Retinal pigment epithelial cell (primary cell): ENCODE measurements around the gene ENPP1.

ENCODE experiments used
- DNase-seq: peaks from one replicate; pipeline ENCODE4 v3.0.0-alpha.2; 2010; ENCODE audit warnings: low read depth
- H3K4me3 ChIP-seq: 2 replicates; pipeline ENCODE4 v1.5.1; 2011; ENCODE audit warnings: mild to moderate bottlenecking, low read length, control low read depth, moderate library complexity
- TF ChIP-seq, protein P1 (sequence below): conservative IDR thresholded peaks from 2 replicates; pipeline ENCODE4 v1.5.1; 2011; ENCODE audit warnings: low read depth, low read length, control low read depth, inconsistent platforms

ENPP1 gene

DNA sequence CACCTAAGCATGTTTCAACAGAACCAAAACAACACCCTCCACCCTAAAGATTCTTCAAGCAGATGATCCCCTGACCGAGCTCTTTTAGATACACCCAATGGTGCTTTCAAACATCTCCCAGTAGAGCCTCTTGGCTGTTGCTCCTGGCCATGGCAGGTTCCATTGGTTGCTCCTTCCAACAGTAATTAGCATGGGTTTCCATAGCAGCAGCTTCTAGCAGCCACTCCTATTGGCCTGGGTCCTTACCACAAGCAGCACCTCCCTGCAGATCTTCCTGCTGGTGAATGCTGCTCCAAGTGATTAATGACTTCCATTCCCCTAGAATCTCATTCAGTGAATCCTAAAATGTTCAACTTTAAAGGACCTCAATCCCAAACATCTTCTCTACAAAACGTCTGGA is 129.4 kb downstream of the ENPP1 start:
- DNase-seq: no peak
- no peak overlapping the region for H3K4me3 ChIP-seq
- TF ChIP-seq, protein P1, sequence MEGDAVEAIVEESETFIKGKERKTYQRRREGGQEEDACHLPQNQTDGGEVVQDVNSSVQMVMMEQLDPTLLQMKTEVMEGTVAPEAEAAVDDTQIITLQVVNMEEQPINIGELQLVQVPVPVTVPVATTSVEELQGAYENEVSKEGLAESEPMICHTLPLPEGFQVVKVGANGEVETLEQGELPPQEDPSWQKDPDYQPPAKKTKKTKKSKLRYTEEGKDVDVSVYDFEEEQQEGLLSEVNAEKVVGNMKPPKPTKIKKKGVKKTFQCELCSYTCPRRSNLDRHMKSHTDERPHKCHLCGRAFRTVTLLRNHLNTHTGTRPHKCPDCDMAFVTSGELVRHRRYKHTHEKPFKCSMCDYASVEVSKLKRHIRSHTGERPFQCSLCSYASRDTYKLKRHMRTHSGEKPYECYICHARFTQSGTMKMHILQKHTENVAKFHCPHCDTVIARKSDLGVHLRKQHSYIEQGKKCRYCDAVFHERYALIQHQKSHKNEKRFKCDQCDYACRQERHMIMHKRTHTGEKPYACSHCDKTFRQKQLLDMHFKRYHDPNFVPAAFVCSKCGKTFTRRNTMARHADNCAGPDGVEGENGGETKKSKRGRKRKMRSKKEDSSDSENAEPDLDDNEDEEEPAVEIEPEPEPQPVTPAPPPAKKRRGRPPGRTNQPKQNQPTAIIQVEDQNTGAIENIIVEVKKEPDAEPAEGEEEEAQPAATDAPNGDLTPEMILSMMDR: no peak

GRCh38 chr6:131937703-131938631 is 130.1 kb downstream of the ENPP1 start:
- no peak overlapping the region for H3K4me3 ChIP-seq
- TF ChIP-seq, protein P1: no peak
- no peak for DNase-seq
